Stimulated activated CD4-positive, alpha-beta T cell treated with anti-CD3 and anti-CD28 coated beads, Interleukin-4, amount 100 ng/mL, for 24 hours (primary cell): Measurements from ENCODE around the gene STRADA.

Experiments used
- DNase-seq: peaks from one replicate; pipeline ENCODE4 v3.0.0-alpha.2; 2020

STRADA gene

GRCh38 chr17:63682441-63682840 is 59.2 kb downstream of the STRADA start:
- no peak for DNase-seq

GRCh38 chr17:63681530-63681929 is 60.1 kb downstream of the STRADA start:
- DNase-seq, result no peak

- no peak for DNase-seq
Observed at GRCh38 chr17:63680700-63681099, 60.9 kb downstream of the STRADA start.

- DNase-seq, result no peak
Observed at GRCh38 chr17:63679214-63679613, 62.4 kb downstream of the STRADA start.

GRCh38 chr17:63676584-63676983 is 65.0 kb downstream of the STRADA start:
- DNase-seq, result no peak

- DNase-seq, result no peak
Observed at GRCh38 chr17:63675607-63676546, 65.7 kb downstream of the STRADA start.

- DNase-seq, result no peak
Observed at GRCh38 chr17:63675231-63675606, 66.4 kb downstream of the STRADA start.

- no peak for DNase-seq
Observed at GRCh38 chr17:63672856-63673255, 68.7 kb downstream of the STRADA start.

GRCh38 chr17:63665527-63666214 is 75.9 kb downstream of the STRADA start:
- no peak for DNase-seq

GRCh38 chr17:63659850-63660249 is 81.7 kb downstream of the STRADA start:
- DNase-seq, result no peak

GRCh38 chr17:63658366-63658765 is 83.2 kb downstream of the STRADA start:
- no peak for DNase-seq

GRCh38 chr17:63657786-63658185 is 83.8 kb downstream of the STRADA start:
- no peak for DNase-seq

- DNase-seq, result no peak
Observed at GRCh38 chr17:63653050-63653449, 88.5 kb downstream of the STRADA start.
